ACHN (cell line): ENCODE measurements around the gene DEFB131A.
"Not testable (repeated sequence)": the region's sequence is repeated elsewhere in the genome, so short reads cannot be mapped to it uniquely, and the experiment has no call there.

Experiments
- DNase-seq: peaks from one replicate; pipeline ENCODE4 v3.0.0-alpha.2; 2015
- in situ Hi-C: cut with HindIII; loops from 2 replicates; pipeline ENCODE4 v1.10.0; 2017; ENCODE audit warnings: low sequenced_read_pairs, low pct_ligation_motif_present, low pct_unique_long_range_greater_than_20kb

Gene DEFB131A

GRCh38 chr4:9490496-9490895 is 46.3 kb downstream of the DEFB131A start:
- in situ Hi-C loops, DNase-seq: not testable (repeated sequence)

- DNase-seq, in situ Hi-C loops: not testable (repeated sequence)
These were observed 46.8 kb downstream of the DEFB131A start for GRCh38 chr4:9490986-9491385.

GRCh38 chr4:9493589-9493988 is 49.4 kb downstream of the DEFB131A start:
- DNase-seq, in situ Hi-C loops: not testable (repeated sequence)

- in situ Hi-C loops, DNase-seq: not testable (repeated sequence)
These were observed 50.2 kb downstream of the DEFB131A start for GRCh38 chr4:9494256-9495035.

GRCh38 chr4:9495443-9495842 is 51.2 kb downstream of the DEFB131A start:
- DNase-seq = peak; percentile 44
- in situ Hi-C loops = not testable (repeated sequence)

GRCh38 chr4:9497575-9498467 is 53.6 kb downstream of the DEFB131A start:
- in situ Hi-C loops, DNase-seq: not testable (repeated sequence)

- DNase-seq, in situ Hi-C loops: not testable (repeated sequence)
These were observed 54.3 kb downstream of the DEFB131A start for GRCh38 chr4:9498468-9499040.

- DNase-seq, in situ Hi-C loops: not testable (repeated sequence)
These were observed 55.8 kb downstream of the DEFB131A start for GRCh38 chr4:9499974-9500487.
